Measurements from ENCODE around the gene DCTN5. TPM values are rescaled to one million over a fixed set of nuclear protein-coding genes. Genes with fewer than 3 reads are reported as not detected.

The DCTN5 gene
- total and polyA plus RNA-seq, 2 experiments from 2014 or later, result 41.9 to 47.6 TPM

DNA sequence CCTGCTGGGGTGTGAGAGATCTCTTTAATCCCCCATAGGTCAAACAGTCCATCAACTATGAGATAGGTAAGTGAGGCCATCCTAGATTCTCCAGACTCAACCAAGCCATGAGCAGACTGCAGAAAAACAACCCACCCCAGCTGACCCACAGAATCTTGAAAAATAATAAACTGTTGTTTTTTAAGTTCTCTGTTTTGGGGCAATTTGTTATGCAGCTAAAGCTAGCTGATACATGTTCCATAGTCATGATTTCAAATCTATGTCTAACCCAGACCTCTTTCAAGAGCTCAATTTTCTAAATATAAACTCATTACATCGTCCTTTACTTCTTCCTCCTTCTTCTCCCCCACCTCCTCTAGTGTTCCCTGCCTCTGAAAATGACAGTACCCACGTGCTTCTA lies 61.7 kb downstream of the DCTN5 start:
- H3K9ac ChIP-seq, result no peak overlapping the region
- in situ Hi-C loops (cut with MboI), result no loop called here
- no peaks in the 10 kb centered on the region for H3K4me1 ChIP-seq (ENCODE audit: insufficient read depth)
- 3 to 7% methylated on average over 2 of the region's 2 CpGs for WGBS, 2 experiments (ENCODE audit: low coverage in 1 of 2, low lambda C conversion rate in 2 of 2, missing lambda C conversion rate in 2 of 2)
- no peak for TF ChIP-seq EZH2phosphoT487 (IDR thresholded peaks at IDR 0.05; ENCODE audit: insufficient read depth, low read depth)
- H3K4me3 ChIP-seq, result no peak overlapping the region
- H3K4me2 ChIP-seq (ENCODE audit: unreplicated experiment), result no peak overlapping the region
- H2AFZ ChIP-seq, result no peak overlapping the region
- H3K9me3 ChIP-seq (ENCODE audit: low read depth), result no peaks in the 10 kb centered on the region
- H3K27ac ChIP-seq, result no peak overlapping the region
- H3K27me3 ChIP-seq (replicated peaks; ENCODE audit: insufficient read depth), result no peaks in the 10 kb centered on the region
- H3K36me3 ChIP-seq (ENCODE audit: low read depth), result no peaks in the 10 kb centered on the region
- no peaks in the 10 kb centered on the region for H3K9me2 ChIP-seq (ENCODE audit: insufficient read depth)
- H4K20me1 ChIP-seq (ENCODE audit: insufficient read depth), result no peaks in the 10 kb centered on the region
- H3K79me2 ChIP-seq (ENCODE audit: insufficient read depth), result no peaks in the 10 kb centered on the region
- no peaks in the 10 kb centered on the region for H3F3A ChIP-seq (ENCODE audit: insufficient read depth)
- no peak for DNase-seq

DNA sequence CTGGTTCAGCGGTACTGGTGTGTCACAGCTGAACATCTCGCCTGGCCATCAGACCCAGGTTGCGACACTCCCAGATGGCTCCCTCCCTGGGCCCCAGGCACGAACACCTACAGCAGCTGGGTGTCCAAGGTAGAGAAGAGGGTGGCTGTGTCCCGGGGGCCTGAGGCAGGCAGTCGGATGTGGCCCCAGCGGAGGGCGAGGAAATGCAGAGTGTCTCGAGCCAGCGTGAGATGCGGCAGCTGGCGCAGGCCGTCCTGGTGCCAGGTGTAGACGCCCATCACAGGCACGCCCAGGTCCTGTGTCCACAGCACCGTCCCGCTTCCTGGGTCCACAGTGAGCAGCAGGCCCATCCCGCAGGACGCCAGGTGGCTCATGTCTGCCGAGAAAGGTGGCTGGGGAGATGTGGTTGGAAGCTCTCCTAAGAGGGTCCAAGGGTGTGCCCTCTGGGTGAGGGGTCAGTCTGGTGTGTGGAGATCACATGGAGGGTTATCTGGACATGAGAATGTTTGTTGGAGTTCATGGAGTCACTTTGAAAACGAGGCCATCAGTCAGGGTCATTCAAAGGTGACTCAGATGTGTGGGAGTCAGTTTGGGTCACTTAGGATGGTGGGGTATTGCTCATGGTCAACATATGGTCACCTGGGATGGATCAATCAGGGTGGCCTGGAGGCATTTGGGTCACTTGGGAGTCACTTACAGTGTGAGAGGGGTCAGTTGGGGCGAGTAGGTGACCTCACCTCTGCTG lies 63.7 kb downstream of the DCTN5 start:
- Histone ChIP-seq H3K79me2 (ENCODE audit: insufficient read depth) (no peaks in the 10 kb centered on the region), H3K27ac (no peak overlapping the region), H3K27me3 (replicated peaks; ENCODE audit: insufficient read depth) (0 out of 2 replicates have a peak, but pooled peaks cover 2% of the 10 kb centered on the region), H3F3A (ENCODE audit: insufficient read depth) (no peaks in the 10 kb centered on the region), H3K4me3 (no peak overlapping the region), H4K20me1 (ENCODE audit: insufficient read depth) (no peaks in the 10 kb centered on the region), H3K9me3 (ENCODE audit: low read depth) (no peaks in the 10 kb centered on the region), H3K9me2 (ENCODE audit: insufficient read depth) (no peaks in the 10 kb centered on the region), H3K4me2 (ENCODE audit: unreplicated experiment) (no peak overlapping the region), H3K4me1 (ENCODE audit: insufficient read depth) (no peaks in the 10 kb centered on the region), H3K36me3 (ENCODE audit: low read depth) (no peaks in the 10 kb centered on the region), H2AFZ (no peak overlapping the region), H3K9ac (no peak overlapping the region)
- DNase-seq, result no peak
- in situ Hi-C loops (cut with MboI), result no loop called here
- TF ChIP-seq EZH2 (IDR thresholded peaks at IDR 0.05; ENCODE audit: insufficient read depth, poor library complexity, severe bottlenecking) (no peak), EZH2phosphoT487 (IDR thresholded peaks at IDR 0.05; ENCODE audit: insufficient read depth, low read depth) (no peak)
- WGBS, 2 experiments (ENCODE audit: low coverage in 1 of 2, low lambda C conversion rate in 2 of 2, missing lambda C conversion rate in 2 of 2), result 71 to 73% methylated on average over 22 of the region's 22 CpGs

DNA sequence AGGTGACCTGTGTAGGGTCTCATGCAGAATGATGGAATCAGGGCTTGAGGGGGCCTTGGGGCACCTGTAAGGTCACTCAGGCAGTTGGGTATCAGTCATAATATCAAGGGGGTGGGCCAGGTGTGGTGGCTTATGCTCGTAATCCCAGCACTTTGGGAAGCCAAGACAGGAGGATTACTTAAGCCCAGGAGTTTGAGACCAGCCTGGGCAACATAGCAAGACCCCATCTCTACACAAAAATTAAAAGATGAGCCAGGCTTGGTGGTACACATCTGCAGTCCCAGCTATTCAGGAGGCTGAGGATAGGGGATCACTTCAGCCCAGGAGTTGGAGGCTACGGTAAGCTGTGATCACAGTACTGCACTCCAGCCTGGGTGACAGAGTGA lies 64.2 kb downstream of the DCTN5 start:
- Histone ChIP-seq H3K4me3 (no peak overlapping the region), H3K79me2 (ENCODE audit: insufficient read depth) (no peaks in the 10 kb centered on the region), H3F3A (ENCODE audit: insufficient read depth) (no peaks in the 10 kb centered on the region), H2AFZ (no peak overlapping the region), H3K27ac (no peak overlapping the region), H4K20me1 (ENCODE audit: insufficient read depth) (no peaks in the 10 kb centered on the region), H3K9me2 (ENCODE audit: insufficient read depth) (no peaks in the 10 kb centered on the region), H3K4me1 (ENCODE audit: insufficient read depth) (no peaks in the 10 kb centered on the region), H3K9ac (no peak overlapping the region), H3K36me3 (ENCODE audit: low read depth) (no peaks in the 10 kb centered on the region), H3K27me3 (replicated peaks; ENCODE audit: insufficient read depth) (0 out of 2 replicates have a peak, but pooled peaks cover 4% of the 10 kb centered on the region), H3K9me3 (ENCODE audit: low read depth) (no peaks in the 10 kb centered on the region), H3K4me2 (ENCODE audit: unreplicated experiment) (no peak overlapping the region)
- in situ Hi-C loops (cut with MboI), result no loop called here
- no peak for DNase-seq
- 47 to 50% methylated on average over 2 of the region's 2 CpGs for WGBS, 2 experiments (ENCODE audit: low coverage in 1 of 2, low lambda C conversion rate in 2 of 2, missing lambda C conversion rate in 2 of 2)
- TF ChIP-seq EZH2 (IDR thresholded peaks at IDR 0.05; ENCODE audit: insufficient read depth, poor library complexity, severe bottlenecking) (no peak), EZH2phosphoT487 (IDR thresholded peaks at IDR 0.05; ENCODE audit: insufficient read depth, low read depth) (no peak)

GRCh38 chr16:23706439-23706838 lies 65.2 kb downstream of the DCTN5 start:
- Histone ChIP-seq H3K27ac (no peak overlapping the region), H3K9ac (no peak overlapping the region), H3K9me2 (ENCODE audit: insufficient read depth) (no peaks in the 10 kb centered on the region), H3K4me3 (no peak overlapping the region), H3F3A (ENCODE audit: insufficient read depth) (no peaks in the 10 kb centered on the region), H3K79me2 (ENCODE audit: insufficient read depth) (no peaks in the 10 kb centered on the region), H4K20me1 (ENCODE audit: insufficient read depth) (no peaks in the 10 kb centered on the region), H3K4me2 (ENCODE audit: unreplicated experiment) (no peak overlapping the region), H2AFZ (no peak overlapping the region), H3K9me3 (ENCODE audit: low read depth) (no peaks in the 10 kb centered on the region), H3K27me3 (replicated peaks; ENCODE audit: insufficient read depth) (peaks cover 6% of the 10 kb centered on the region; the same call in 1 of the 2 replicates), H3K36me3 (ENCODE audit: low read depth) (no peaks in the 10 kb centered on the region), H3K4me1 (ENCODE audit: insufficient read depth) (no peaks in the 10 kb centered on the region)
- 50 to 55% methylated on average over 4 of the region's 4 CpGs for WGBS, 2 experiments (ENCODE audit: low coverage in 1 of 2, low lambda C conversion rate in 2 of 2, missing lambda C conversion rate in 2 of 2)
- TF ChIP-seq EZH2phosphoT487 (IDR thresholded peaks at IDR 0.05; ENCODE audit: insufficient read depth, low read depth) (no peak), EZH2 (IDR thresholded peaks at IDR 0.05; ENCODE audit: insufficient read depth, poor library complexity, severe bottlenecking) (no peak)
- in situ Hi-C loops (cut with MboI), result no loop called here
- DNase-seq, result no peak

- H3K4me3 ChIP-seq, result no peak overlapping the region
- no peaks in the 10 kb centered on the region for H4K20me1 ChIP-seq (ENCODE audit: insufficient read depth)
- in situ Hi-C loops (cut with MboI), result no loop called here
- H3K79me2 ChIP-seq (ENCODE audit: insufficient read depth), result no peaks in the 10 kb centered on the region
- peaks cover 28% of the 10 kb centered on the region for H3K27me3 ChIP-seq (replicated peaks; ENCODE audit: insufficient read depth)
- no peaks in the 10 kb centered on the region for H3K36me3 ChIP-seq (ENCODE audit: low read depth)
- H3K4me1 ChIP-seq (ENCODE audit: insufficient read depth), result no peaks in the 10 kb centered on the region
- H3K27ac ChIP-seq, result no peak overlapping the region
- H3K9me3 ChIP-seq (ENCODE audit: low read depth), result no peaks in the 10 kb centered on the region
- H3K9ac ChIP-seq, result no peak overlapping the region
- no peak for DNase-seq
- no peak overlapping the region for H2AFZ ChIP-seq
- no peak for TF ChIP-seq EZH2 (IDR thresholded peaks at IDR 0.05; ENCODE audit: insufficient read depth, poor library complexity, severe bottlenecking)
- no peak for TF ChIP-seq EZH2phosphoT487 (IDR thresholded peaks at IDR 0.05; ENCODE audit: insufficient read depth, low read depth)
- H3K9me2 ChIP-seq (ENCODE audit: insufficient read depth), result no peaks in the 10 kb centered on the region
- H3F3A ChIP-seq (ENCODE audit: insufficient read depth), result no peaks in the 10 kb centered on the region
- H3K4me2 ChIP-seq (ENCODE audit: unreplicated experiment), result no peak overlapping the region
These were observed 68.3 kb downstream of the DCTN5 start for GRCh38 chr16:23709536-23709935.
